A549 (cell line): ENCODE measurements around the gene FOXJ3. TPM values are rescaled to one million over a fixed set of nuclear protein-coding genes. Genes with fewer than 3 reads are reported as not detected.

Experiments
- ATAC-seq, 2 experiments: fragments of 200-7000 bp in 1 of 2; fragments of >200 bp in 1 of 2; cut with Nextera tagmentation in 1 of 2; cut with Tn5 transposase in 1 of 2; 3 replicates each; pipeline versions ENCODE4 v1.8.0 to v1.9.1; 2018 to 2020; ENCODE audit warnings: mild to moderate bottlenecking in 1 of 2, moderate library complexity in 1 of 2
- CTCF ChIA-PET: fragments of 300-600 bp; sonication (Branson Sonifier 250); formaldehyde crosslinking; extraction: SDS; loops from one replicate; lab custom pipeline; 2021; ENCODE audit warnings: antibody characterized with exemption, inconsistent platforms; lab: Yijun Ruan, JAX
- POLR2A ChIA-PET: fragments of 350-600 bp; formaldehyde crosslinking; extraction: SDS; loops from one replicate; lab custom pipeline; 2021; ENCODE audit warnings: antibody characterized with exemption, inconsistent platforms; lab: Yijun Ruan, JAX
- DNase-seq, 2 experiments: peaks; one replicate each; pipeline versions ENCODE4 v3.0.0 to v3.0.0-alpha.2; 2011 to 2016; ENCODE audit warnings: low read depth in 1 of 2, low spot score in 1 of 2
- FAIRE-seq: peaks from 2 replicates; lab custom pipeline; 2011; peaks lifted over from hg19 to GRCh38; lab: Jason Lieb, UNC
- H3K27ac ChIP-seq, 2 experiments: fragments of >200 bp; sonication (Bioruptor Twin); formaldehyde crosslinking; 3 replicates each; pipeline ENCODE4 v1.5.1; 2016 to 2017
- H3K4me1 ChIP-seq: fragments of >200 bp; sonication (Bioruptor Twin); formaldehyde crosslinking; 3 replicates; pipeline ENCODE4 v1.6.1; 2016
- H3K4me2 ChIP-seq: fragments of >200 bp; sonication (Bioruptor Twin); formaldehyde crosslinking; 3 replicates; pipeline ENCODE4 v1.6.1; 2016
- H3K4me3 ChIP-seq: fragments of >200 bp; sonication (Bioruptor Twin); formaldehyde crosslinking; 3 replicates; pipeline ENCODE4 v1.5.1; 2016
- H3K9me3 ChIP-seq: fragments of >200 bp; sonication (Bioruptor Twin); formaldehyde crosslinking; 3 replicates; pipeline ENCODE4 v1.6.1; 2016
- BHLHE40 ChIP-seq: IDR thresholded peaks from 2 replicates; pipeline ENCODE4 v1.6.1; 2012; ENCODE audit warnings: low read depth, low read length, inconsistent platforms
- CBX2 ChIP-seq: fragments of 200-600 bp; sonication (generic); IDR thresholded peaks from 2 replicates; pipeline ENCODE4 v1.6.1; 2016; ENCODE audit warnings: low read depth, mild to moderate bottlenecking, borderline replicate concordance
- CBX8 ChIP-seq: fragments of 200-600 bp; sonication (generic); IDR thresholded peaks from 2 replicates; pipeline ENCODE4 v1.6.1; 2016
- CEBPB ChIP-seq, 2 experiments: fragments of >200 bp in 1 of 2; sonication (Bioruptor Twin) in 1 of 2; formaldehyde crosslinking in 1 of 2; IDR thresholded peaks; 2 replicates each; pipeline ENCODE4 v1.6.1; 2012 to 2016
- CHD4 ChIP-seq: fragments of 200-600 bp; sonication (generic); IDR thresholded peaks from 2 replicates; pipeline ENCODE4 v1.6.1; 2016; ENCODE audit warnings: antibody characterized with exemption, mild to moderate bottlenecking, borderline replicate concordance
- EP300 ChIP-seq, 2 experiments: fragments of >200 bp; sonication (Bioruptor Twin); formaldehyde crosslinking; IDR thresholded peaks; 2 replicates in 1 of 2; 3 replicates in 1 of 2; pipeline ENCODE4 v1.6.1; 2016 to 2017
- ESRRA ChIP-seq: fragments of 150-350 bp; IDR thresholded peaks from 2 replicates; pipeline ENCODE4 v1.6.1; 2014; ENCODE audit warnings: mild to moderate bottlenecking, low read length, borderline replicate concordance
- FOSL2 ChIP-seq, 2 experiments: fragments of 450-650 bp in 1 of 2; fragments of >200 bp in 1 of 2; sonication (Bioruptor Twin) in 1 of 2; formaldehyde crosslinking; IDR thresholded peaks; 2 replicates each; pipeline versions ENCODE4 v1.5.0 to v1.6.1; 2016 to 2020; ENCODE audit warnings: mild to moderate bottlenecking in 1 of 2, moderate library complexity in 1 of 2
- HOXA7 ChIP-seq: fragments of 250-450 bp; sonication (Bioruptor Pico); IDR thresholded peaks from 2 replicates; pipeline ENCODE4 v1.5.0; 2020; ENCODE audit warnings: mild to moderate bottlenecking, moderate library complexity
- HOXB5 ChIP-seq: fragments of 250-450 bp; sonication (Bioruptor Pico); IDR thresholded peaks from 2 replicates; pipeline ENCODE4 v1.5.0; 2020; ENCODE audit warnings: mild to moderate bottlenecking, moderate library complexity
- JUNB ChIP-seq: fragments of >200 bp; sonication (Bioruptor Twin); formaldehyde crosslinking; IDR thresholded peaks from 2 replicates; pipeline ENCODE4 v1.6.1; 2016
- MAX ChIP-seq: IDR thresholded peaks from 2 replicates; pipeline ENCODE4 v1.6.1; 2012
- MYC ChIP-seq: IDR thresholded peaks from 2 replicates; pipeline ENCODE4 v1.6.1; 2012; ENCODE audit warnings: mild to moderate bottlenecking, inconsistent platforms, low read length, improper control_type of control experiment, borderline replicate concordance
- NPAS2 ChIP-seq: fragments of 250-450 bp; sonication (Bioruptor Pico); IDR thresholded peaks from 2 replicates; pipeline ENCODE4 v1.8.0; 2022; ENCODE audit warnings: mild to moderate bottlenecking, moderate library complexity, borderline replicate concordance
- PBX3 ChIP-seq: IDR thresholded peaks from 2 replicates; pipeline ENCODE4 v1.6.1; 2012
- RARB ChIP-seq: fragments of 250-450 bp; sonication (Bioruptor Pico); IDR thresholded peaks from 2 replicates; pipeline ENCODE4 v1.8.0; 2021; ENCODE audit warnings: mild to moderate bottlenecking, moderate library complexity
- RCOR1 ChIP-seq: fragments of 150-350 bp; IDR thresholded peaks from 2 replicates; pipeline ENCODE4 v1.6.1; 2014; ENCODE audit warnings: antibody characterized with exemption, low read length, low read depth
- SMC3 ChIP-seq: fragments of >200 bp; sonication (Bioruptor Twin); formaldehyde crosslinking; IDR thresholded peaks from 3 replicates; pipeline ENCODE4 v1.6.1; 2018; ENCODE audit warnings: inconsistent platforms
- ZSCAN20 ChIP-seq: fragments of 250-450 bp; sonication (Bioruptor Pico); IDR thresholded peaks from 2 replicates; pipeline ENCODE4 v1.8.0; 2022; ENCODE audit warnings: mild to moderate bottlenecking, moderate library complexity
- WGBS: methylation state at CpG from one replicate; pipeline ENCODE4 v1.1.6; 2017; ENCODE audit errors: missing lambda C conversion rate; 5-methylcytosine and 5-hydroxymethylcytosine counted together
- polyA plus RNA-seq, 4 experiments: library from polyadenylated mRNA; depleted of rRNA in 3 of 4; stranded (reverse); fragments of >200 nt; fragmentation: RNase III in 1 of 4; extraction: RNeasy Plus Mini Kit Qiagen cat#74134 plus additional on column Dnase treatment in 1 of 4; gene quantifications; 2 replicates in 3 of 4; 3 replicates in 1 of 4; pipeline ENCODE4 v1.2.3, GENCODE V29; 2011 to 2017
- TF ChIP-seq, protein P1 (sequence below): fragments of 200-600 bp; sonication (generic); IDR thresholded peaks from 2 replicates; pipeline ENCODE4 v1.6.1; 2016; ENCODE audit warnings: antibody characterized with exemption, mild to moderate bottlenecking, moderate library complexity
- TF ChIP-seq, protein P2 (sequence below): fragments of 250-450 bp; sonication (Bioruptor Pico); IDR thresholded peaks from 2 replicates; pipeline ENCODE4 v1.5.0; 2020; ENCODE audit warnings: low read depth, mild to moderate bottlenecking, moderate library complexity

Gene FOXJ3
- polyA plus RNA-seq, 2 of the 4 experiments (the other 2 are of a cell fraction), result 16.8 to 45.0 TPM

DNA sequence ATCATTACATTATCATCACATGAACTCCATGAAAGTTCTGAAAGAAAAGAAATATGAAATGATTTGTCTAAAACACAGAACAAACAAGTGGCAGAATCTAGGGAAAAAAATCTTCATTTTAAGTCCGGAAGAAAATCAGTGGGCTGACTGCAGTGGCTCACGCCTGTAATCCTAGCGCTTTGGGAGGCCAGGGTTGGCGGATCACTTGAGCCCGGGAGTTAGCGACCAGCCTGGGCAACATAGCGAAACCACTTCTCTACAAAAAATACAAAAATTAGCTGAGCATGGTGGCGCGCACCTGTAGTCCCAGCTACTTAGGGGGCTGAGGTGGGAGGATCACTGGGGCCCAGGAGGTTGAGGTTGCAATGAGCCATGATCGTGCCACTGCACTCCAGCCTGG lies 4.8 kb downstream of the FOXJ3 start:
- FAIRE-seq, result no peak
- H3K9me3 ChIP-seq, result no peaks in the 10 kb centered on the region
- CTCF ChIA-PET, result no interaction called here
- H3K4me3 ChIP-seq, result no peak overlapping the region
- no peak for TF ChIP-seq CBX2
- TF ChIP-seq MYC, result no peak
- no peak for TF ChIP-seq MAX
- TF ChIP-seq PBX3, result no peak
- TF ChIP-seq RCOR1, result no peak
- no peak for TF ChIP-seq JUNB
- TF ChIP-seq BHLHE40, result no peak
- no peak for TF ChIP-seq CHD4
- no peak for TF ChIP-seq RARB
- WGBS, result 92% methylated on average over 10 of the region's 10 CpGs
- no peak overlapping the region for H3K27ac ChIP-seq
- DNase-seq, result no peak
- no peak overlapping the region for H3K4me2 ChIP-seq
- no peak for ATAC-seq
- peaks cover 17% of the 10 kb centered on the region; the same call in 1 of the 3 replicates for H3K4me1 ChIP-seq
- POLR2A ChIA-PET, result no interaction called here

GRCh38 chr1:42328916-42329496 lies 6.0 kb downstream of the FOXJ3 start:
- no peaks in the 10 kb centered on the region for H3K9me3 ChIP-seq
- H3K4me3 ChIP-seq, result no peak overlapping the region
- CTCF ChIA-PET, result interaction anchor here (0.9 kb wide), 1 partner anchor 13 kb away, joined by 4 read pairs; no protein-coding TSS in a partner anchor
- no peak for DNase-seq
- 95% methylated on average over 4 of the region's 4 CpGs for WGBS
- TF ChIP-seq, protein P1, sequence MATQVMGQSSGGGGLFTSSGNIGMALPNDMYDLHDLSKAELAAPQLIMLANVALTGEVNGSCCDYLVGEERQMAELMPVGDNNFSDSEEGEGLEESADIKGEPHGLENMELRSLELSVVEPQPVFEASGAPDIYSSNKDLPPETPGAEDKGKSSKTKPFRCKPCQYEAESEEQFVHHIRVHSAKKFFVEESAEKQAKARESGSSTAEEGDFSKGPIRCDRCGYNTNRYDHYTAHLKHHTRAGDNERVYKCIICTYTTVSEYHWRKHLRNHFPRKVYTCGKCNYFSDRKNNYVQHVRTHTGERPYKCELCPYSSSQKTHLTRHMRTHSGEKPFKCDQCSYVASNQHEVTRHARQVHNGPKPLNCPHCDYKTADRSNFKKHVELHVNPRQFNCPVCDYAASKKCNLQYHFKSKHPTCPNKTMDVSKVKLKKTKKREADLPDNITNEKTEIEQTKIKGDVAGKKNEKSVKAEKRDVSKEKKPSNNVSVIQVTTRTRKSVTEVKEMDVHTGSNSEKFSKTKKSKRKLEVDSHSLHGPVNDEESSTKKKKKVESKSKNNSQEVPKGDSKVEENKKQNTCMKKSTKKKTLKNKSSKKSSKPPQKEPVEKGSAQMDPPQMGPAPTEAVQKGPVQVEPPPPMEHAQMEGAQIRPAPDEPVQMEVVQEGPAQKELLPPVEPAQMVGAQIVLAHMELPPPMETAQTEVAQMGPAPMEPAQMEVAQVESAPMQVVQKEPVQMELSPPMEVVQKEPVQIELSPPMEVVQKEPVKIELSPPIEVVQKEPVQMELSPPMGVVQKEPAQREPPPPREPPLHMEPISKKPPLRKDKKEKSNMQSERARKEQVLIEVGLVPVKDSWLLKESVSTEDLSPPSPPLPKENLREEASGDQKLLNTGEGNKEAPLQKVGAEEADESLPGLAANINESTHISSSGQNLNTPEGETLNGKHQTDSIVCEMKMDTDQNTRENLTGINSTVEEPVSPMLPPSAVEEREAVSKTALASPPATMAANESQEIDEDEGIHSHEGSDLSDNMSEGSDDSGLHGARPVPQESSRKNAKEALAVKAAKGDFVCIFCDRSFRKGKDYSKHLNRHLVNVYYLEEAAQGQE, result no peak
- no peak for TF ChIP-seq EP300 (IDR thresholded peaks at IDR 0.05)
- no peak for TF ChIP-seq ZSCAN20 (CRISPR knock-in tag)
- TF ChIP-seq, protein P2, sequence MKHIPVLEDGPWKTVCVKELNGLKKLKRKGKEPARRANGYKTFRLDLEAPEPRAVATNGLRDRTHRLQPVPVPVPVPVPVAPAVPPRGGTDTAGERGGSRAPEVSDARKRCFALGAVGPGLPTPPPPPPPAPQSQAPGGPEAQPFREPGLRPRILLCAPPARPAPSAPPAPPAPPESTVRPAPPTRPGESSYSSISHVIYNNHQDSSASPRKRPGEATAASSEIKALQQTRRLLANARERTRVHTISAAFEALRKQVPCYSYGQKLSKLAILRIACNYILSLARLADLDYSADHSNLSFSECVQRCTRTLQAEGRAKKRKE (CRISPR knock-in tag), result no peak
- TF ChIP-seq CEBPB (IDR thresholded peaks at IDR 0.05), result no peak
- TF ChIP-seq NPAS2 (CRISPR knock-in tag), result no peak
- TF ChIP-seq HOXB5 (CRISPR knock-in tag), result no peak
- TF ChIP-seq CBX8, result no peak
- TF ChIP-seq HOXA7 (CRISPR knock-in tag), result no peak
- TF ChIP-seq ESRRA, result no peak
- TF ChIP-seq SMC3, result no peak
- no peak for TF ChIP-seq FOSL2 (IDR thresholded peaks at IDR 0.05)
- TF ChIP-seq FOSL2 (CRISPR knock-in tag; IDR thresholded peaks at IDR 0.05), result no peak
- H3K27ac ChIP-seq, result no peak overlapping the region
- H3K4me2 ChIP-seq, result no peak overlapping the region
- no peak for FAIRE-seq
- ATAC-seq, result no peak
- POLR2A ChIA-PET, result no interaction called here
- peaks cover 24% of the 10 kb centered on the region; the same call in 2 of the 3 replicates for H3K4me1 ChIP-seq
